ENCODE measurements around the gene RGS14.
"Not testable (repeated sequence)": the region's sequence is repeated elsewhere in the genome, so short reads cannot be mapped to it uniquely, and the experiment has no call there.

The RGS14 gene

DNA sequence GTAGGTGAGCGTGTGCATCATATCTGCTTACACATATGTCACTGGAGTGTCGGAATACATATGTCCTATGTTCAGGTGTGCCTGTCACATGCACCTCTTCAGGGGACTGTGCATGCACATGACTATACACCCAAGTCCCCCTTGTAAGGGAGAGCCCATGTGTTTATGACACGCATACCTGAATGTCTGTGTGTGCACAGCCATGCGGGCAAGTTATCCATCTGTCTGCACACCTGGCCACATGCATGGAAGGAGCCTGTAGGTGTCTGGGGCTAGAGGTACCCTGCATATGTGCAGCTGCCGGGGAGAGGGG, 622 bp upstream of the RGS14 start:
- Histone ChIP-seq H3K4me1 (ENCODE audit: low read depth, poor library complexity, severe bottlenecking) (peaks cover 33% of the 10 kb centered on the region), H3K27ac (peak overlapping the region; percentile 64), H3K79me2 (ENCODE audit: insufficient read depth, low read depth) (peaks cover 11% of the 10 kb centered on the region), H3K4me3 (IDR thresholded peaks at IDR 0.05; ENCODE audit: insufficient read depth, low read depth, low read length) (no peak overlapping the region), H3K36me3 (ENCODE audit: insufficient read depth) (no peaks in the 10 kb centered on the region), H3K9ac (peak overlapping the region; percentile 70; the same call in 1 of the 2 replicates), H3K4me2 (peak overlapping the region; percentile 92), H2AFZ (ENCODE audit: low read depth) (peak overlapping the region; percentile 64; the same call in 1 of the 2 replicates), H3K27me3 (ENCODE audit: insufficient read depth, low read depth) (no peaks in the 10 kb centered on the region), H4K20me1 (ENCODE audit: insufficient read depth) (no peaks in the 10 kb centered on the region)
- TF ChIP-seq, protein P1, sequence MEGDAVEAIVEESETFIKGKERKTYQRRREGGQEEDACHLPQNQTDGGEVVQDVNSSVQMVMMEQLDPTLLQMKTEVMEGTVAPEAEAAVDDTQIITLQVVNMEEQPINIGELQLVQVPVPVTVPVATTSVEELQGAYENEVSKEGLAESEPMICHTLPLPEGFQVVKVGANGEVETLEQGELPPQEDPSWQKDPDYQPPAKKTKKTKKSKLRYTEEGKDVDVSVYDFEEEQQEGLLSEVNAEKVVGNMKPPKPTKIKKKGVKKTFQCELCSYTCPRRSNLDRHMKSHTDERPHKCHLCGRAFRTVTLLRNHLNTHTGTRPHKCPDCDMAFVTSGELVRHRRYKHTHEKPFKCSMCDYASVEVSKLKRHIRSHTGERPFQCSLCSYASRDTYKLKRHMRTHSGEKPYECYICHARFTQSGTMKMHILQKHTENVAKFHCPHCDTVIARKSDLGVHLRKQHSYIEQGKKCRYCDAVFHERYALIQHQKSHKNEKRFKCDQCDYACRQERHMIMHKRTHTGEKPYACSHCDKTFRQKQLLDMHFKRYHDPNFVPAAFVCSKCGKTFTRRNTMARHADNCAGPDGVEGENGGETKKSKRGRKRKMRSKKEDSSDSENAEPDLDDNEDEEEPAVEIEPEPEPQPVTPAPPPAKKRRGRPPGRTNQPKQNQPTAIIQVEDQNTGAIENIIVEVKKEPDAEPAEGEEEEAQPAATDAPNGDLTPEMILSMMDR (conservative IDR thresholded peaks at IDR 0.05; ENCODE audit: low read depth, low read length): no peak

- Histone ChIP-seq H2AFZ (ENCODE audit: low read depth) (no peak overlapping the region), H3K36me3 (ENCODE audit: insufficient read depth) (no peaks in the 10 kb centered on the region), H3K27ac (peak overlapping the region; percentile 64), H3K4me3 (IDR thresholded peaks at IDR 0.05; ENCODE audit: insufficient read depth, low read depth, low read length) (no peak overlapping the region), H3K9ac (peak overlapping the region; percentile 70), H3K79me2 (ENCODE audit: insufficient read depth, low read depth) (peaks cover 11% of the 10 kb centered on the region), H3K4me2 (peak overlapping the region; percentile 92), H4K20me1 (ENCODE audit: insufficient read depth) (no peaks in the 10 kb centered on the region), H3K4me1 (ENCODE audit: low read depth, poor library complexity, severe bottlenecking) (peaks cover 40% of the 10 kb centered on the region), H3K27me3 (ENCODE audit: insufficient read depth, low read depth) (no peaks in the 10 kb centered on the region)
- TF ChIP-seq, protein P1 (conservative IDR thresholded peaks at IDR 0.05; ENCODE audit: low read depth, low read length): no peak
Measured at GRCh38 chr5:177358370-177358819, 671 bp downstream of the RGS14 start.

- Histone ChIP-seq H2AFZ (ENCODE audit: low read depth) (no peak overlapping the region), H3K79me2 (ENCODE audit: insufficient read depth, low read depth) (peaks cover 11% of the 10 kb centered on the region), H4K20me1 (ENCODE audit: insufficient read depth) (no peaks in the 10 kb centered on the region), H3K9ac (no peak overlapping the region), H3K4me1 (ENCODE audit: low read depth, poor library complexity, severe bottlenecking) (peaks cover 49% of the 10 kb centered on the region), H3K27ac (no peak overlapping the region), H3K4me2 (peak overlapping the region; percentile 92; the same call in 1 of the 2 replicates), H3K36me3 (ENCODE audit: insufficient read depth) (no peaks in the 10 kb centered on the region), H3K27me3 (ENCODE audit: insufficient read depth, low read depth) (no peaks in the 10 kb centered on the region), H3K4me3 (IDR thresholded peaks at IDR 0.05; ENCODE audit: insufficient read depth, low read depth, low read length) (no peak overlapping the region)
- TF ChIP-seq, protein P1 (conservative IDR thresholded peaks at IDR 0.05; ENCODE audit: low read depth, low read length): no peak
Measured at GRCh38 chr5:177359451-177359851, 1.7 kb downstream of the RGS14 start.

GRCh38 chr5:177359860-177360259, 2.1 kb downstream of the RGS14 start:
- no peaks in the 10 kb centered on the region for H4K20me1 ChIP-seq (ENCODE audit: insufficient read depth)
- H3K27me3 ChIP-seq (ENCODE audit: insufficient read depth, low read depth): no peaks in the 10 kb centered on the region
- H3K9ac ChIP-seq: no peak overlapping the region
- H3K27ac ChIP-seq: no peak overlapping the region
- no peaks in the 10 kb centered on the region for H3K36me3 ChIP-seq (ENCODE audit: insufficient read depth)
- no peak overlapping the region for H3K4me2 ChIP-seq
- no peak overlapping the region for H3K4me3 ChIP-seq (IDR thresholded peaks at IDR 0.05; ENCODE audit: insufficient read depth, low read depth, low read length)
- TF ChIP-seq, protein P1 (conservative IDR thresholded peaks at IDR 0.05; ENCODE audit: low read depth, low read length): no peak
- peaks cover 53% of the 10 kb centered on the region for H3K4me1 ChIP-seq (ENCODE audit: low read depth, poor library complexity, severe bottlenecking)
- peaks cover 11% of the 10 kb centered on the region for H3K79me2 ChIP-seq (ENCODE audit: insufficient read depth, low read depth)
- no peak overlapping the region for H2AFZ ChIP-seq (ENCODE audit: low read depth)

GRCh38 chr5:177360740-177361139, 3.0 kb downstream of the RGS14 start:
- not testable (repeated sequence) for H4K20me1 ChIP-seq (ENCODE audit: insufficient read depth); H3K4me2 ChIP-seq; H3K36me3 ChIP-seq (ENCODE audit: insufficient read depth); H3K4me3 ChIP-seq (IDR thresholded peaks at IDR 0.05; ENCODE audit: insufficient read depth, low read depth, low read length); H2AFZ ChIP-seq (ENCODE audit: low read depth); H3K27ac ChIP-seq; H3K9ac ChIP-seq; H3K27me3 ChIP-seq (ENCODE audit: insufficient read depth, low read depth)
- Histone ChIP-seq H3K4me1 (ENCODE audit: low read depth, poor library complexity, severe bottlenecking) (peaks cover 54% of the 10 kb centered on the region), H3K79me2 (ENCODE audit: insufficient read depth, low read depth) (peaks cover 11% of the 10 kb centered on the region)

All from KMS-11 (cell line).